Ascending aorta (tissue), 2 donors: ENCODE results near the gene CD19. TPM values are rescaled to one million over a fixed set of nuclear protein-coding genes. Genes with fewer than 3 reads are reported as not detected.
"Not testable (repeated sequence)": the region's sequence is repeated elsewhere in the genome, so short reads cannot be mapped to it uniquely, and the experiment has no call there.

ENCODE experiments used
- DNase-seq, 2 donors: peaks; one replicate each; pipeline ENCODE4 v3.0.0-alpha.2; 2019; ENCODE audit warnings: low spot score in 2 of 2
- H3K27ac ChIP-seq, 2 donors: fragments of 200-600 bp; sonication (generic); one replicate each; pipeline ENCODE4 v1.5.1; 2016 to 2017; ENCODE audit warnings: mild to moderate bottlenecking in 1 of 2
- H3K27me3 ChIP-seq: fragments of 200-600 bp; sonication (generic); one replicate; pipeline ENCODE4 v1.5.1; 2017
- H3K36me3 ChIP-seq, 2 donors: fragments of 200-600 bp; sonication (generic); one replicate each; pipeline ENCODE4 v1.5.1; 2016
- H3K4me1 ChIP-seq, 2 donors: fragments of 200-600 bp; sonication (generic); one replicate each; pipeline ENCODE4 v1.5.1; 2016 to 2017; ENCODE audit warnings: mild to moderate bottlenecking in 1 of 2
- H3K4me3 ChIP-seq, 2 donors: fragments of 200-600 bp; sonication (generic); one replicate each; pipeline ENCODE4 v1.5.1; 2016 to 2017; ENCODE audit warnings: mild to moderate bottlenecking in 1 of 2
- H3K9me3 ChIP-seq, 2 donors: fragments of 200-600 bp; sonication (generic); one replicate each; pipeline ENCODE4 v1.5.1; 2016
- CTCF ChIP-seq, 3 experiments: fragments of 200-600 bp in 2 of 3; fragments of 450-650 bp in 1 of 3; sonication (generic) in 2 of 3; IDR thresholded peaks; one replicate each; pipeline ENCODE4 v1.5.1; 2016 to 2019; ENCODE audit warnings: antibody characterized with exemption in 3 of 3, mild to moderate bottlenecking in 1 of 3, moderate library complexity in 1 of 3
- intact Hi-C: fragments of 100-400 bp; cut with DNase I; formaldehyde crosslinking; loops from one replicate; pipeline ENCODE4 v1.15.1; 2023
- total RNA-seq: library from RNA; depleted of rRNA; stranded (reverse); fragments of >200 nt; gene quantifications from one replicate; pipeline ENCODE4 v1.1.0, GENCODE V29; 2016

Gene CD19
- total RNA-seq, 1 donor from 2014 or later, result not detected

- Histone ChIP-seq H3K36me3 (peaks cover 62 to 81% of the 10 kb centered on the region in 2 donors), H3K4me1 (no peaks in the 10 kb centered on the region), H3K4me3 (no peak overlapping the region), H3K27ac (no peak overlapping the region), H3K9me3 (no peaks in the 10 kb centered on the region), H3K27me3 (no peaks in the 10 kb centered on the region)
- no peak for DNase-seq
- TF ChIP-seq CTCF (IDR thresholded peaks at IDR 0.05), result no peak
- intact Hi-C loops, result no loop called here
These were observed 26.4 kb downstream of the CD19 start for GRCh38 chr16:28958216-28958615.

- no peak overlapping the region for H3K4me3 ChIP-seq
- H3K4me1 ChIP-seq, result no peaks in the 10 kb centered on the region
- DNase-seq, result no peak
- H3K27ac ChIP-seq, result no peak overlapping the region
- intact Hi-C loops, result no loop called here
- no peaks in the 10 kb centered on the region for H3K9me3 ChIP-seq
- no peak for TF ChIP-seq CTCF (IDR thresholded peaks at IDR 0.05)
- H3K27me3 ChIP-seq, result no peaks in the 10 kb centered on the region
- peaks cover 68 to 81% of the 10 kb centered on the region in 2 donors for H3K36me3 ChIP-seq
These were observed 27.1 kb downstream of the CD19 start for GRCh38 chr16:28958836-28959235.

- TF ChIP-seq CTCF (IDR thresholded peaks at IDR 0.05), result no peak
- Histone ChIP-seq H3K27ac (no peak overlapping the region), H3K4me1 (no peaks in the 10 kb centered on the region), H3K4me3 (no peak overlapping the region), H3K9me3 (no peaks in the 10 kb centered on the region), H3K27me3 (no peaks in the 10 kb centered on the region), H3K36me3 (peaks cover 42 to 50% of the 10 kb centered on the region in 2 donors)
- intact Hi-C loops, result no loop called here
- DNase-seq, result no peak
These were observed 32.3 kb downstream of the CD19 start for GRCh38 chr16:28964072-28964471.

GRCh38 chr16:28964496-28964895, 32.7 kb downstream of the CD19 start:
- Histone ChIP-seq H3K4me1 (no peaks in the 10 kb centered on the region), H3K9me3 (no peaks in the 10 kb centered on the region), H3K27ac (no peak overlapping the region), H3K27me3 (no peaks in the 10 kb centered on the region), H3K4me3 (no peak overlapping the region), H3K36me3 (peaks cover 39 to 47% of the 10 kb centered on the region in 2 donors)
- intact Hi-C loops, result no loop called here
- no peak for DNase-seq
- no peak for TF ChIP-seq CTCF (IDR thresholded peaks at IDR 0.05)

GRCh38 chr16:28967156-28967555, 35.4 kb downstream of the CD19 start:
- no peaks in the 10 kb centered on the region for H3K27me3 ChIP-seq
- TF ChIP-seq CTCF (IDR thresholded peaks at IDR 0.05), result no peak
- no peaks in the 10 kb centered on the region for H3K9me3 ChIP-seq
- intact Hi-C loops, result no loop called here
- H3K4me1 ChIP-seq, result no peaks in the 10 kb centered on the region
- no peak overlapping the region for H3K4me3 ChIP-seq
- H3K27ac ChIP-seq, result no peak overlapping the region
- peaks cover 22 to 28% of the 10 kb centered on the region in 2 donors for H3K36me3 ChIP-seq
- no peak for DNase-seq

- H3K4me3 ChIP-seq, H3K27me3 ChIP-seq, H3K27ac ChIP-seq, H3K36me3 ChIP-seq, H3K9me3 ChIP-seq, DNase-seq, H3K4me1 ChIP-seq: not testable (repeated sequence)
- intact Hi-C loops, result loop anchor here (5.0 to 10.0 kb wide), 3 partner anchors 415 to 823 kb away; partner anchors contain the start of genes APOBR, CLN3, KIF22 and SGF29
These were observed 37.9 kb downstream of the CD19 start for GRCh38 chr16:28969696-28970095.
